ENCODE data around the gene TMEM14B.
"Not testable (repeated sequence)": the region's sequence is repeated elsewhere in the genome, so short reads cannot be mapped to it uniquely, and the experiment has no call there.

Gene TMEM14B

GRCh38 chr6:10746915-10747250, 722 bp upstream of the TMEM14B start:
- no peak for DNase-seq (ENCODE audit: extremely low spot score)
- ChIA-PET CTCF (interaction anchor here (1.3 kb wide), 1 partner anchor 23 kb away, joined by 5 read pairs; no protein-coding TSS in a partner anchor), POLR2A (interaction anchor here (0.6 to 4.7 kb wide), 9 partner anchors 10 to 52 kb away, joined by 3 to 40 read pairs (median 6); partner anchors contain the start of genes C6orf52, PAK1IP1 and TMEM14C)
- TF ChIP-seq CTBP1 (IDR thresholded peaks at IDR 0.05; ENCODE audit: borderline replicate concordance) (no peak), FOXA1 (IDR thresholded peaks at IDR 0.05) (no peak), PKNOX1 (IDR thresholded peaks at IDR 0.05) (no peak), TARDBP (IDR thresholded peaks at IDR 0.05) (no peak), LEF1 (IDR thresholded peaks at IDR 0.05; ENCODE audit: borderline replicate concordance) (no peak), SUZ12 (IDR thresholded peaks at IDR 0.05) (no peak), BHLHE40 (IDR thresholded peaks at IDR 0.05; ENCODE audit: borderline replicate concordance) (no peak), ARNT (IDR thresholded peaks at IDR 0.05) (no peak), ELF4 (IDR thresholded peaks at IDR 0.05) (no peak), ZNF384 (IDR thresholded peaks at IDR 0.05) (no peak)

- ChIA-PET POLR2A (no interaction called here), CTCF (no interaction called here)
- DNase-seq (ENCODE audit: extremely low spot score) = no peak
- no peak for TF ChIP-seq TARDBP (IDR thresholded peaks at IDR 0.05)
- no peak for TF ChIP-seq SP1 (IDR thresholded peaks at IDR 0.05)
- no peak for TF ChIP-seq ELF4 (IDR thresholded peaks at IDR 0.05)
- no peak for TF ChIP-seq NFRKB (IDR thresholded peaks at IDR 0.05)
- no peak for TF ChIP-seq HDGF (IDR thresholded peaks at IDR 0.05; ENCODE audit: borderline replicate concordance)
- no peak for TF ChIP-seq L3MBTL2 (conservative IDR thresholded peaks at IDR 0.05)
- TF ChIP-seq FOXA1 (IDR thresholded peaks at IDR 0.05) = no peak
- TF ChIP-seq FOXK2 (IDR thresholded peaks at IDR 0.05) = no peak
- TF ChIP-seq LEF1 (IDR thresholded peaks at IDR 0.05; ENCODE audit: borderline replicate concordance) = no peak
- no peak for TF ChIP-seq CTBP1 (IDR thresholded peaks at IDR 0.05; ENCODE audit: borderline replicate concordance)
- no peak for TF ChIP-seq ZNF384 (IDR thresholded peaks at IDR 0.05)
- TF ChIP-seq ARNT (IDR thresholded peaks at IDR 0.05) = no peak
Observed at GRCh38 chr6:10749734-10750133, 2.1 kb downstream of the TMEM14B start.

GRCh38 chr6:10750568-10750967, 3.0 kb downstream of the TMEM14B start:
- POLR2A ChIA-PET = interaction anchor here (0.7 kb wide), 1 partner anchor 28 kb away, joined by 3 read pairs; the partner anchor contains the start of gene TMEM14C
- CTCF ChIA-PET; DNase-seq (ENCODE audit: extremely low spot score): not testable (repeated sequence)

- DNase-seq (ENCODE audit: extremely low spot score); POLR2A ChIA-PET; CTCF ChIA-PET: not testable (repeated sequence)
Observed at GRCh38 chr6:10751757-10752156, 4.2 kb downstream of the TMEM14B start.

- ChIA-PET CTCF (no interaction called here), POLR2A (interaction anchor here (1.1 to 1.8 kb wide), 2 partner anchors 9 to 33 kb away, joined by 3 to 4 read pairs; partner anchors contain the start of genes TMEM14B and TMEM14C)
- TF ChIP-seq SP1 (IDR thresholded peaks at IDR 0.05) (no peak), FOXA1 (IDR thresholded peaks at IDR 0.05) (no peak), TARDBP (IDR thresholded peaks at IDR 0.05) (no peak), FOXK2 (IDR thresholded peaks at IDR 0.05) (no peak), CTBP1 (IDR thresholded peaks at IDR 0.05; ENCODE audit: borderline replicate concordance) (no peak)
- DNase-seq (ENCODE audit: extremely low spot score) = no peak
Observed at GRCh38 chr6:10756085-10756484, 8.5 kb downstream of the TMEM14B start.

- DNase-seq (ENCODE audit: extremely low spot score) = peak; percentile 30
- ChIA-PET CTCF (interaction anchor here (0.6 to 0.9 kb wide), 2 partner anchors 36 to 98 kb away, joined by 3 read pairs; no protein-coding TSS in a partner anchor), POLR2A (no interaction called here)
- no peak for TF ChIP-seq TARDBP (IDR thresholded peaks at IDR 0.05)
Observed at GRCh38 chr6:10759312-10759839, 11.8 kb downstream of the TMEM14B start.

GRCh38 chr6:10759884-10760329, 12.3 kb downstream of the TMEM14B start:
- POLR2A ChIA-PET = no interaction called here
- CTCF ChIA-PET = interaction anchor here (0.6 to 0.9 kb wide), 2 partner anchors 37 to 98 kb away, joined by 3 read pairs; no protein-coding TSS in a partner anchor
- TF ChIP-seq L3MBTL2 (conservative IDR thresholded peaks at IDR 0.05) = no peak
- TF ChIP-seq ELF4 (IDR thresholded peaks at IDR 0.05) = no peak
- no peak for TF ChIP-seq FOXK2 (IDR thresholded peaks at IDR 0.05)
- TF ChIP-seq LEF1 (IDR thresholded peaks at IDR 0.05; ENCODE audit: borderline replicate concordance) = no peak
- TF ChIP-seq SP1 (IDR thresholded peaks at IDR 0.05) = no peak
- TF ChIP-seq ZNF384 (IDR thresholded peaks at IDR 0.05) = no peak
- TF ChIP-seq SUZ12 (IDR thresholded peaks at IDR 0.05) = no peak
- TF ChIP-seq CTBP1 (IDR thresholded peaks at IDR 0.05; ENCODE audit: borderline replicate concordance) = no peak
- TF ChIP-seq FOXA1 (IDR thresholded peaks at IDR 0.05) = no peak
- no peak for TF ChIP-seq NFRKB (IDR thresholded peaks at IDR 0.05)
- TF ChIP-seq PKNOX1 (IDR thresholded peaks at IDR 0.05) = no peak
- no peak for TF ChIP-seq FOXM1 (IDR thresholded peaks at IDR 0.05; ENCODE audit: borderline replicate concordance)
- no peak for TF ChIP-seq HDGF (IDR thresholded peaks at IDR 0.05; ENCODE audit: borderline replicate concordance)
- TF ChIP-seq BHLHE40 (IDR thresholded peaks at IDR 0.05; ENCODE audit: borderline replicate concordance) = no peak
- no peak for TF ChIP-seq ARNT (IDR thresholded peaks at IDR 0.05)
- TF ChIP-seq TARDBP (IDR thresholded peaks at IDR 0.05) = no peak
- no peak for DNase-seq (ENCODE audit: extremely low spot score)

GRCh38 chr6:10763006-10763405, 15.4 kb downstream of the TMEM14B start:
- ChIA-PET CTCF (no interaction called here), POLR2A (interaction anchor here (0.6 kb wide), 1 partner anchor 507 kb away, joined by 3 read pairs; no protein-coding TSS in a partner anchor)
- TF ChIP-seq L3MBTL2 (conservative IDR thresholded peaks at IDR 0.05) = no peak
- TF ChIP-seq PKNOX1 (IDR thresholded peaks at IDR 0.05) = no peak
- no peak for TF ChIP-seq ZNF384 (IDR thresholded peaks at IDR 0.05)
- TF ChIP-seq CTBP1 (IDR thresholded peaks at IDR 0.05; ENCODE audit: borderline replicate concordance) = no peak
- TF ChIP-seq FOXM1 (IDR thresholded peaks at IDR 0.05; ENCODE audit: borderline replicate concordance) = no peak
- TF ChIP-seq FOXK2 (IDR thresholded peaks at IDR 0.05) = no peak
- TF ChIP-seq BHLHE40 (IDR thresholded peaks at IDR 0.05; ENCODE audit: borderline replicate concordance) = no peak
- TF ChIP-seq ARNT (IDR thresholded peaks at IDR 0.05) = no peak
- TF ChIP-seq HDGF (IDR thresholded peaks at IDR 0.05; ENCODE audit: borderline replicate concordance) = no peak
- TF ChIP-seq SUZ12 (IDR thresholded peaks at IDR 0.05) = no peak
- TF ChIP-seq LEF1 (IDR thresholded peaks at IDR 0.05; ENCODE audit: borderline replicate concordance) = no peak
- TF ChIP-seq ELF4 (IDR thresholded peaks at IDR 0.05) = no peak
- no peak for TF ChIP-seq TARDBP (IDR thresholded peaks at IDR 0.05)
- TF ChIP-seq NFRKB (IDR thresholded peaks at IDR 0.05) = no peak
- DNase-seq (ENCODE audit: extremely low spot score) = no peak

Data from HEK293T (cell line).